NB4 (cell line): Measurements from ENCODE around the gene EPGN.

Source experiments
- DNase-seq: peaks from one replicate; pipeline ENCODE4 v3.0.0; 2010; ENCODE audit warnings: low read depth
- H3K4me3 ChIP-seq: one replicate; pipeline ENCODE4 v1.5.1; 2011; ENCODE audit warnings: mild to moderate bottlenecking, low read depth, low read length, moderate library complexity
- CTCF ChIP-seq: IDR thresholded peaks from one replicate; pipeline ENCODE4 v1.5.1; 2012; ENCODE audit warnings: low read depth, low read length
- MYC ChIP-seq: IDR thresholded peaks from 2 replicates; pipeline ENCODE4 v1.6.1; 2011; ENCODE audit warnings: low read depth, low read length
- POLR2A ChIP-seq: IDR thresholded peaks from 2 replicates; pipeline ENCODE4 v1.6.1; 2011; ENCODE audit warnings: mild to moderate bottlenecking; ENCODE audit not compliant: insufficient read length; ENCODE audit errors: extremely low read depth
- TF ChIP-seq, protein P1 (sequence below): IDR thresholded peaks from 2 replicates; pipeline ENCODE4 v1.6.1; 2011; ENCODE audit warnings: low read depth, low read length

Gene EPGN

DNA sequence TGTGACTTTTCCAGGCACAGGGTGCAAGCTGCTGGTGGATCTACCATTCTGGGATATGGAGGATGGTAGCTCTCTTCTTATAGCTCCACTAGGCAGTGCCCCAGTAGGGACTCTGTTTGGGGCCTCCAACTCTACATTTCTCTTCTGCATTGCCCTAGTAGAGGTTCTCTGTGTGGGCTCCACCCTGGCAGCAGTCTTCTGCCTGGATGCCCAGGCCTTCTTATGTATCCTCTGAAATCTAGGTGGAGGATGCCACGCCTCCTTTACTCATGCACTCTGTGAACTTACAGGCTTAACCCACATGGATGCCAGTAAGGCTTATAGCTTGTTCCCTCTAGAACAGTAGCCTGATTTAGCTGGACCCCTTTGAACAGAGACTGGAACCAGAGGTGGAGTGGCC lies 35.8 kb downstream of the EPGN start:
- H3K4me3 ChIP-seq, result no peak overlapping the region
- DNase-seq, result no peak
- TF ChIP-seq POLR2A (no peak), CTCF (no peak), MYC (no peak)
- TF ChIP-seq, protein P1, sequence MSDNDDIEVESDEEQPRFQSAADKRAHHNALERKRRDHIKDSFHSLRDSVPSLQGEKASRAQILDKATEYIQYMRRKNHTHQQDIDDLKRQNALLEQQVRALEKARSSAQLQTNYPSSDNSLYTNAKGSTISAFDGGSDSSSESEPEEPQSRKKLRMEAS, result no peak

GRCh38 chr4:74353858-74354257 lies 45.6 kb downstream of the EPGN start:
- TF ChIP-seq, protein P1, result no peak
- TF ChIP-seq POLR2A (no peak), MYC (no peak), CTCF (no peak)
- H3K4me3 ChIP-seq, result no peak overlapping the region
- DNase-seq, result no peak

DNA sequence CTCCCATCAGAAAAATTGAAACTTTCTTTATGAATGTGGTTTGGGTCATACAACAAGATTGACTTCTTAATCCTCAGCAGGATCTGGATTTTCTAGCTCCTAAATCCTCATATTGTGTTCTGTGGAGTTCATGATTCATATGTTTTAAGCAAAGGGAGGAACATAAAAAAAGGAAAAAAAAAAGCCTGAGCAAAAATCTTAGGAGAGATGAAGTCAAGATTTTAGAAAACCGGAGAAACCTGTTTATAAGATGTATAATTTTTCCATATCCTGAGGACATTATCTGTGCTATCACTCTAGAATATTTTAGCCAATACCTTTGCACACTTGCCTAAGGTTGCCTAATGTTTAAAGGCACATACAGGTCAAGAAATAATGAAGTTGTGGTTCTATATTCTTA lies 49.7 kb downstream of the EPGN start:
- no peak overlapping the region for H3K4me3 ChIP-seq
- TF ChIP-seq POLR2A, result no peak
- TF ChIP-seq, protein P1, result no peak
- no peak for TF ChIP-seq CTCF
- TF ChIP-seq MYC, result no peak
- DNase-seq, result no peak

- no peak for DNase-seq
- TF ChIP-seq CTCF (no peak), POLR2A (no peak), MYC (no peak)
- TF ChIP-seq, protein P1, result no peak
- H3K4me3 ChIP-seq, result no peak overlapping the region
These were observed 53.4 kb downstream of the EPGN start for GRCh38 chr4:74361671-74362070.

- no peak for DNase-seq
- no peak overlapping the region for H3K4me3 ChIP-seq
- TF ChIP-seq POLR2A, result no peak
- TF ChIP-seq, protein P1, result no peak
- TF ChIP-seq MYC, result no peak
- no peak for TF ChIP-seq CTCF
These were observed 54.1 kb downstream of the EPGN start for GRCh38 chr4:74362347-74362746.

- no peak for DNase-seq
- H3K4me3 ChIP-seq, result no peak overlapping the region
- no peak for TF ChIP-seq MYC
- TF ChIP-seq, protein P1, result no peak
- TF ChIP-seq POLR2A, result no peak
- no peak for TF ChIP-seq CTCF
These were observed 56.0 kb downstream of the EPGN start for GRCh38 chr4:74364256-74364651.
